Stimulated activated CD8-positive, alpha-beta memory T cell treated with anti-CD3 and anti-CD28 coated beads, Interleukin-15, amount 100 ng/mL, for 4 hours (primary cell): ENCODE data around the gene NYNRIN.
"Not testable (repeated sequence)": the region's sequence is repeated elsewhere in the genome, so short reads cannot be mapped to it uniquely, and the experiment has no call there.

Experiments used
- DNase-seq, 2 donors: peaks; one replicate each; pipeline ENCODE4 v3.0.0-alpha.2; 2020; ENCODE audit warnings: low read depth in 2 of 2

The NYNRIN gene

GRCh38 chr14:24369907-24370687 is 28.7 kb upstream of the NYNRIN start:
- no peak for DNase-seq

GRCh38 chr14:24370748-24371147 is 28.1 kb upstream of the NYNRIN start:
- DNase-seq, result no peak

- not testable (repeated sequence) for DNase-seq
Observed at GRCh38 chr14:24371605-24372004, 27.2 kb upstream of the NYNRIN start.

GRCh38 chr14:24372701-24373416 is 25.9 kb upstream of the NYNRIN start:
- DNase-seq, result no peak

GRCh38 chr14:24376448-24377070 is 22.2 kb upstream of the NYNRIN start:
- no peak for DNase-seq

GRCh38 chr14:24377126-24377525 is 21.7 kb upstream of the NYNRIN start:
- no peak for DNase-seq

- DNase-seq, result no peak
Observed at GRCh38 chr14:24377657-24378056, 21.1 kb upstream of the NYNRIN start.

GRCh38 chr14:24378327-24378726 is 20.5 kb upstream of the NYNRIN start:
- no peak for DNase-seq

- no peak for DNase-seq
Observed at GRCh38 chr14:24378981-24379906, 19.6 kb upstream of the NYNRIN start.

GRCh38 chr14:24379907-24380730 is 18.7 kb upstream of the NYNRIN start:
- DNase-seq, result no peak

- no peak for DNase-seq
Observed at GRCh38 chr14:24381363-24382063, 17.3 kb upstream of the NYNRIN start.

GRCh38 chr14:24382064-24382371 is 16.8 kb upstream of the NYNRIN start:
- no peak for DNase-seq

GRCh38 chr14:24384169-24384568 is 14.6 kb upstream of the NYNRIN start:
- DNase-seq, result no peak

GRCh38 chr14:24385524-24385923 is 13.3 kb upstream of the NYNRIN start:
- no peak for DNase-seq

GRCh38 chr14:24387009-24387345 is 11.8 kb upstream of the NYNRIN start:
- DNase-seq, result no peak

- not testable (repeated sequence) for DNase-seq
Observed at GRCh38 chr14:24387579-24387978, 11.2 kb upstream of the NYNRIN start.

- DNase-seq, result no peak
Observed at GRCh38 chr14:24388474-24389179, 10.2 kb upstream of the NYNRIN start.

GRCh38 chr14:24389226-24389848 is 9.5 kb upstream of the NYNRIN start:
- DNase-seq, result no peak

- no peak for DNase-seq
Observed at GRCh38 chr14:24390701-24391468, 7.9 kb upstream of the NYNRIN start.
